T1000 (cell line): ENCODE measurements around the gene FOXK1.

Experiments used
- DNase-seq: peaks from one replicate; lab custom pipeline; 2025; ENCODE audit warnings: mixed read lengths; lab: John Stamatoyannopoulos, UW

FOXK1 gene

DNA sequence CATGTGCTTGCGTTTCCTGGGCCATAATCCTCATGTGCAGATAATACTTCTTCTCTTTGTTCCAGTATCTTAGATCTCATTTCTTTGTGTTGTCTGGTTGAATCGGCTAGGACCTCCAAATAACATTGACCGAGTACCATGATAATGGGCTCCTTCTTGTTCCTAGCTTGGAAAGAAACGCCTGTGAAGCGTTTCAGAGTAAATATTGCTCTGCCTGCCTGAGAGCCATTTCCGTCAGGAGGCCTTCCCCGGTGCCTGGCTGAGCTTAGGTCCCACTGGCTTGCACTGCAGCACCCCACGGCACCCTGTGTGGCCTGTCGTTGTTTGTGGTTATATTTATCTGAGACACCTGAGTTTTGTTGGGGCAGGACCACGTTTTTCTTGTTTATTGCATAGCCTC lies 17.7 kb downstream of the FOXK1 start:
- no peak for DNase-seq

DNA sequence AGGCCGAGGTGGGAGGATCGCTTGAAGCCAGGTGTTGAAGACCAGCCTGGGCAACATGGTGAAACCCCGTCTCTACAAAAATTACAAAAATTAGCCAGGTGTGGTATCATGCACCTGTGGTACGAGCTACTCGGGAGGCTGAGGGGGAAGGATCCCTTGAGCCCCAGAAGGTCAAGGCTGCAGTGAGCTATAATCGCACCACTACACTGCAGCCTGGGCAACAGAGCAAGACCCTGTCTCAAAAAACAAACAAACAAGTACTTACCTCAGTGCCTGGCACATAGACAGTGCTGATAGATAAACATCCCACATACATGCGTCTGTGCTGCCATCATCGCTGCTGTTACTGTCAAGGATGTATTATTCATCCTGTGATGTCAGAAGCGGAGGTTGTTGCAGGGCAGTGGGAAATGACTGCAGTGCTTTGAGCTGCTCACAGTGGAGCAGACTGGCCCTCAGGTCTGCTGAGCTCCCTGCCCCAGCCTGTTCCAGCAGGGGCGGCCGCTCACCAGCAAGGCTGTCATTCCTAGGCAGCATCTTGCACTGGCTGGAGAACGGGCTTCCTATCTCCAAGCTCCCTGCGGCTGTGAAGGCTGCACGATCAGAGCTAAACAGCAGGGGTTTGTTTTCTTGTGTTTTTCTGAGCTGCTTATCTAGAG lies 18.6 kb downstream of the FOXK1 start:
- DNase-seq, result no peak

DNA sequence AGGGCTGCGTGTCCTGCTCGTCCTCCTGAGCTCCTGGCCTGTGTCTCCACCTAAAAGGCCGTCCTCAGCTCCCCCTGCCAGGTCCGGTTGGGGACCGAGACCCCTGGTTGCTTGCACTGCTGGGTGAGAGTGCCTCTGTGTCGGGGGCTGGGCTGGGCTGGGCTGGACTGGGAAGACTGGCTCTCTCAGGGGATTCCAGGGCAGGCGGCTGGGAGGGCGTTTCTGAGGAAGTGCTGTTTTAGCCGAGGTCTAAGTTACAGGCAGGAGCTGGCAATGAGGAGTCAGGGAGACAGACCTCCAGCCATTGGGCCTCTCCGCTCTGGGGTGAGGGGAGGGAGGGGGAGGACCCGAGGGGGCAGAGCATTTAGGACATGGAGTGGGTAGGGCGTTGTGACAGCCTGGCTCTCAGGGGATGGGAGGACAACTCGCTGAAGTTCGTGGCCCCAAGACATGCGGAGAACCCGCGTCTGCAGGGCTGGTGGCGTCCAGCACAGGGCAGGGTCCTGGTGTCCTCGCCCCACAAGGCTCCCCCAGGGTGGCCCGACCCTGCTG lies 20.9 kb downstream of the FOXK1 start:
- DNase-seq, result no peak

DNA sequence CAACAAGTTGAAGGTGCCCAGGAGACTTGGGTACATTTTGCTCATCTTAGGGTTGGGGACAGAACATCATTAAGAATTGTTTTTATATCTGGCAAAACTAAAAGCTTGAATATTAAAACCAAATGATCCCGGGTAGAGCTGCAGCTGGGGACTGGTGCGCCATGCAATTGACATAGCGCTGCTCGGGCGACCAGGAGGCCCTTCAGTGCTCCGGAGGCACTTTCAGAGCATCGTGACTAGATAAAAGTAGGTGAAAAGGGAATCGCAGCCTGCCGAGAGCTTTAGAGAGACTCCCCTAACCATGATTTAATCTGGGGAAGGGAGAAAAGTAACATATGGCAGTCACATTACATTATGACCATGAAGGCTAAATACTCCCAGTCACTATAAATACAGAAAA lies 21.4 kb downstream of the FOXK1 start:
- DNase-seq, result no peak

DNA sequence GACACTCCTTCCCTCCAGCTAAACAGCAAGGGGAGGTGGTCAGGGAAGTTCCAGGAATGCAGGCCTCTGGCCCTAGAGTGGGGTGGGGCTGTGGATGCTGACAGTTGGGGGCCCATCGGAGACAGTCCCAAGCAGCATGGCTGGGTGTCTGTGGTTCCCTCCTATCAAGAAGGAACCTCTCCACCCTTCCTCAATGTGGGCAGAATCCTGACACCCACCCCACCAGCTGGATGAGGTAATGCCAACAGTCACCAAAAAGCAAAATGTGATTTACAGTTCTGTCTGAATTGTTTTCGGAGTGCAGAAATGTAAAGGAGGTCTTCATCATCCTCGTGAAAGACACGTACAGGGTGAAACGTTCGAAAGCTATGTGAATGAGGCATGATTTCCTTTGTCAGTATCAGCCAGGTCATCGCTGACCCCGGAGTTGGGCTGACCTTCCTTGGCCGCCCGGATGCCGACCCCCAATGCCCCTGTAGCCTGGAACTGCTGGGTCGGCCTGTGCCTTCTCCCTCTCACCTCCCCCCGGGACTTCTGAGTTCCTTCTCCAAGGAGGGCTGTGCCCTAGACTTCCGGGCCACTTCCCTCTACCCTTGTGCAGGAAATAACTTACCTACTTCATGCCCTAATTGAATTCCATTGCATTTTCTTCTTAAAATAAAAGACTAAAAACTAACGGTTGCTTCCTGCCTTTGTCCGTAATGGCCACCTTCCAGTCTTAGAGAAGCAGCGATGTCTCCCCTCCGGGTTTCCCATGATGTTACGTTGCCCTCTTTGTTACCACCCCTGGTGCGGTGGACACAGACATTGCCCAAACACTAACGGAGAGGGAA lies 24.5 kb downstream of the FOXK1 start:
- DNase-seq, result no peak

DNA sequence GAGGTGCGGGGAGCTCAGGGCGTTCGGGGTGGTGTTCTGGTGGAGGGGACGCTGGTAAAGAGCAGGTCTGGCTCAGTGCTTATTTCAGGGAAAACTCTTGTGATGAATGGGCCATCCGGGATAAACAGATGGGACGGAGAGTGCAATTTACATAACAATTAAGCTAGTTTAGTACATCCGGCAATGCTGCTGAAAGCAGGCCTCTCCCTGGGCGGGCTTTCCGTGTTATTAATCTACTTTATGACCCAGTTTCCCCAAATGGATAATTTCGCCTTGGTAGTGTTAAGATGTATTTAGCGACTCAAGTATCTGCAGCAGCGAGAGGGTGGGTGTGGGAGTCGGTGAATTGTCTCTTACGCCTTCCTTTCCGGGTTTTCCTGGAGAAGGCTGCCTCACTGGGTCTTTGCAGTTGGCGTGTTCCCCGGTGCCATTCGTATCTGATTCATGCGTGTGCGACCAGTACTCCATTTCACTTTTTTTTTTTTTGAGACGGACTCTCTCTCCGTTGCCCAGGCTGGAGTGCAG lies 25.2 kb downstream of the FOXK1 start:
- no peak for DNase-seq

DNA sequence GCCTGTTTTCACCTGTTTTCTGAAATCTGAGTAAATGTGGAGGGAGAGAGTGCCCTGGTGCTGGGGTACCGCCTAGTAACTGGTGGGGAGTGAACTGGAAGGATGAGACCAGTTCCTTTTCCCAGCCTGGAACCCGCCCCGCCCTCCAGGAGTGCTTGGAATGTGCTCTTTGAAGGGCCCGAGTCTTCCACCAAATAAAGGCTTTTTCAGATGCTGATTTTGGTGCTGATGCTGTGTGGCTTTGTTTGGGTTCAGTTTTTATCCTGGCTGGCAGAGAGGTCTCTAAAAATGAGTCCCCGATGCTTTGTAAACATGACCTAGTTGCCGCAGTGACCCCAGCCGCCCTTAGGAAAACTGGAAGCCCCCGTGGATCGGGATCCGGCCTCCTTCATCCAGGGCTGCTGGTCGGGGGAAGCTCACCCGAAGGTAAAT lies 25.9 kb downstream of the FOXK1 start:
- DNase-seq, result no peak

DNA sequence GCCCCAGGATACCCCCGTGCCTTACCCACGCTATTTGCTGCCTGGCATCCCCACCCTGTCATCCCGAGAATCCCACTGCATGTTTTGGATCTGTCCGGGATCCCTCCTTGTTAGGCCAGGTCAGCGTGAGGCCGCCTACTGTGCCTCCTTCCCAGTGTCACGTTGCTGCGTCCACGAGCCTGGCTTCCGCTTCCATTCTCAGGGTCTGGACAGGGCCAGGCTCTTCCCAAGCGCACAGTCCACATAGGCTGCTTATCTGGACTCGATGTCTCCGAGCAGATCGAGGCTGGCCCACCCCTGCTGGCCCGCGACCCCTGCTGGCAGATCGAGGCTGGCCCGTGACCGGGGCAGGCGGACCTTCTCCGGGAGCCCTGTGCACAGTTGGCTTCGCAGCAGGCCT lies 27.1 kb downstream of the FOXK1 start:
- DNase-seq, result no peak

DNA sequence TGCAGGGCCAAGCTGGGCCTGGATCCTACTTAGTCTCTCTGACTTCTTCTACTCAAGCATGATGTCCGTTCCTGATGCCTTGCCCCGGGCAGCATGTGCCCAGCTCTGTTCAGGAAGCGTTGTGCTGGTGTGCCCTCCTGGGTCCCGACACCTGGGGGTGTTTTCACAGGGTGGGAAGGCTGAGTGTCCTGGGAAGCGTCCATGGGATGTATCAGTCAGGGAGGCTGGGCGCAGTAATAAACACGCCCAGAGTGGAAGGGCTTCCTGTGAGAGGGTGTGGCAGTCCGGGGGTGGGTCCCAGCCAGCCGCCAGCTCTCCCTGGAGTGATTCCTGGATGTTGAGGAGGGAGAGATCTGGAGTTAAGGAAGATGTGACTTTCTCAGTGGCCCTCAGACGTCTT lies 29.0 kb downstream of the FOXK1 start:
- no peak for DNase-seq

DNA sequence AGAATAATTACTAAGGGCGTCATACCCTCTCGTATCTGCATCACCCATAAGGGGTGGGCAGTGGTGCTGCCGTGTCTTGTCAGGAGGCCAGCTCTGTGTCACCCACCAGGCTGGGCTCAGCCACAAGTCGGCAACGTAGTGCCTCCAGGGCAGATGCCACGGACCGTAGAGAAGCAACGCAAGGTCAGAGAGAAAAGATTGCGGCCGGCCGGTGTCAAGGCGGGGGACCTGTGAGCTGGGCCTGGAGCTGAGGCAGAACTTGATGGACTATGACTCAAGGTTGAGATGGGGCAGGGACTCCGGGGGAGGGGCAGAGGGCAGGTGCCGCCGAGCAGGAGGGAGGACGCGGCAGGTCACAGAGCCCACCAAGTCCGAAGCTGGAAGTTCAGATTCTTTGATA lies 29.5 kb downstream of the FOXK1 start:
- no peak for DNase-seq

DNA sequence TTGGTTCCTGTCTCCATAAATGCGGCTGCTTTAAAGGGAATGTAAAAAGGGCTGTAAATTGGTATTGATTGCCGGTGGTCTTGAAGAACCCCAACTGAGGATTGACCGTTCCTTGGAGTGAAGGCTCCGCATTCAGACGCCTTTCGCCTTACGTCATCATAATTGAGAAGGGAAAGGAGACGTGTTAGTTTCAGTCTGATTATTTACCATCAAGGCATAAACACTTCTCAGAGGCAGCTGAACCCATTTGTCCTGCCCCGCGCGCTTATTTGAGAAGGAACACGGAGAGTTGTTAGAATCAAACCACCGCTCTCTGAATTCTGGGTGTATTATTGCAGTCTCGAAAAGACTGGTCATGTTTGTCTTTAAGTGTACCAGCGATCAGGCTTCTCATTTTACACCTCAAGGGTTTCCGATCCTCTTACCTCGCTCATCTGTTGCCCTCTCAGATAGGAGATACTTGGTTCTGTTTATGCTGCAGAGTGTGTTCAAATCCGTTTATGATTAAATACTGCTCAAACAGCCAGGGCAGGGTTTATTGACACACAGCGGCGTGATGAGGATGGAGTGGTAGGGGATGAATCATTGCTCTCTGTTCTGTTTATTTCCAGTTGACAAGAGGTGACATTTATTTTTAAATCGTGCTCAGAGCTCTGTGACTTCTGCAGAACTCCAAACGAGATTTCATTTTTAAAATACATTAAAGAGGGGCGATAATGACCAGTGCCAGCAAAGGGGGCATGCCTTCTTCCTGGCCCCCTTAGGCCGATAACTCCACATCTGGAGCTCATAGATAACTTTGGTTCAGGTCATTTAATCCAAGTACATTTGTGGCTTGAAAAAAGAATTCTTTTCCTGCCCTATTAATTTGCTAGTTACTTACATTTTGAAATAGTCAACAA lies 30.4 kb downstream of the FOXK1 start:
- DNase-seq, result no peak

DNA sequence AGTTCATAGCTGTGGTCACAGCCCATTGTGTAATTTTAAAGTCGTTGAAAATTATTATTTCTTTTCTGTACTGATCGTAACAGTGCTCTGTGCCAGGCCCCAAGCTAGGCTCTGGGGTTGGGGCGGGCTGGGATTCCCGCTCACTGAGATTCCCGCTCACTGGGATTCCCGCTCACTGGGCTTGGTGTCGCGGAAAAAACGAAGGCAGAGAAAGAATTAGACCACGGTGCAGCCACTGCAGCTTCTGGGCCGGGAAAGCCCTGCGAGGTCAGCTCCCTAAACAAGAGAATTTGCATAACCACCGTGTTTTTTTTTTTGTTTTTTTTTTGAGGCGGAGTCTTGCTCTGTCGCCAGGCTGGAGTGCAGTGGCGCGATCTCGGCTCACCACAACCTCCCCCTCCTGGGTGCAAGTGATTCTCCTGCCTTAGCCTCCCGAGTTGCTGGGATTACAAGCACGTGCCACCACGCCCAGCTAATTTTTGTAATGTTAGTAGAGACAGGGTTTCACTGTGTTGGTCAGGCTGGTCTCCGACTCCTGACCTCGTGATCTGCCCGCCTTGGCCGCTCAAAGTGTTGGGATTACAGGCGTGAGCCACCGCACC lies 31.2 kb downstream of the FOXK1 start:
- DNase-seq, result no peak

DNA sequence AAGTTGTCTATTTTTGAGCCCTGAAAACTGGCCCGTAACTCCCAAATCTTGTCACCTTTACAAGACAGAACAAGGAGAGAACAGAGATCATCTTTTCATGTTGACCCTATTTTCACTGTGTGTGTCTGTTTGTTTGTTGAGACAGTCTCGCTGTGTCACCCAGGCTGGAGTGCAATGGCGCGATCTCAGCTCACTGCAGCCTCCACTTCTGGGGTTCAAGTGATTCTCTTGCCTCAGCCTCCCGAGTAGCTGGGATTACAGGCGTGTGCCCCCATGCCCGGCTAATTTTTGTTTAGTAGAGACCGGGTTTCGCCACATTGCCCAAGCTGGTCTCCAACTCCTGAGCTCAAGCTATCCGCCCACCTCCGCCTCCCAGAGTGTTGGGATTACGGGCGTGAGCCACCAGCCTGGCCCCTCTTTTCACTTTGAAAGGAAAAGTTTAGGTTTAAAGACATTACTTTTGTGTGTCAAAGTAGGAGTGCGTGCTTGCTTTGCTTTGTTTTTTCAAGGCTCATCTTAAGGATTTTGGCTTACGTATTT lies 32.1 kb downstream of the FOXK1 start:
- no peak for DNase-seq

DNA sequence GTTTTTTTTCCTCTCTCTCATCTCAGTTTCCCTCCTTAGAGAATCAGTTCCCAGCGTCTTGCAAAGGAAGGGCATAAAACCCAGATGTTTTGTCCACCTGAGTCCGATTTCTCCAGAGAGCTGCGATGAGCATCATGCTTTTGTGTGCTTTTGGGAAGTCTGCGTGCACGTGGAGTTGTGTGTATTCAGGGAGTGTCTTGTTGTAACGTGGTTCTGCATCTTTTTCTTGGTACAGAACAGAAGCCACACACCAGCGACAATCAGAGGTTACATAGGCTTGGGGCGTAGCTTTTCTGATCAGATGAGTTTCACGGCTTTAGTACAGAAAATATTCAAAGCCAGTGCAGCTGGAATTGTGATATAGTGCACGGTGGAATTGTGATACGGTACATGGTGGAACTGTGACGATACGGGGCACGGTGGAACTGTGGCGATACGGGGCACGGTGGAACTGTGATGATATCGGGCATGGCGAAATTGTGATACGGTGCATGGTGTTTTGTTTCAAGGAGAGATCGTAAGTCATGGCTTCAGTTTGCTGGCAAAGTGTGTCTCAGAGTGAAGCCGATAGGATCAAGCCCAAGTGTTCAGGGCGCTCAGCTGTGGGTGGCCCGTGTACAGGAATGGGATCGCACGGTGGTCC lies 32.8 kb downstream of the FOXK1 start:
- no peak for DNase-seq

DNA sequence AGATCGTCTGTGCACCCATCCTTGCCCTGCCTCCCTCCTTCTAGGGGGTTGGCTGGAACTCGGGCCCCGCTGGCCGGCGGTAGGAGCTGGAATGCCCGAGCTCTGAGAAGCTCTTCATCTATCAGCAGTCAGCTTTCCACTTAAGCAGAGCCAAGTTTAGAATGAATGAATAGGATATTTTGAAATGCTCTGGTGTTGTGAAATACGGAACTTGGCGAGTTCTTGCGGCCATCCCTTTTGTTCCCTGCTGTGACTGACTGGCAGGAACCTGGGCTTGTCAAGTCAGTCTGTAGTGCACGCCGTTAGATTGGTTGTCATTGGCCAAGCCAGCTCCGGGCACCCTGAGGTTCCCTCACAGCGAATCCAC lies 33.3 kb downstream of the FOXK1 start:
- DNase-seq, result no peak

DNA sequence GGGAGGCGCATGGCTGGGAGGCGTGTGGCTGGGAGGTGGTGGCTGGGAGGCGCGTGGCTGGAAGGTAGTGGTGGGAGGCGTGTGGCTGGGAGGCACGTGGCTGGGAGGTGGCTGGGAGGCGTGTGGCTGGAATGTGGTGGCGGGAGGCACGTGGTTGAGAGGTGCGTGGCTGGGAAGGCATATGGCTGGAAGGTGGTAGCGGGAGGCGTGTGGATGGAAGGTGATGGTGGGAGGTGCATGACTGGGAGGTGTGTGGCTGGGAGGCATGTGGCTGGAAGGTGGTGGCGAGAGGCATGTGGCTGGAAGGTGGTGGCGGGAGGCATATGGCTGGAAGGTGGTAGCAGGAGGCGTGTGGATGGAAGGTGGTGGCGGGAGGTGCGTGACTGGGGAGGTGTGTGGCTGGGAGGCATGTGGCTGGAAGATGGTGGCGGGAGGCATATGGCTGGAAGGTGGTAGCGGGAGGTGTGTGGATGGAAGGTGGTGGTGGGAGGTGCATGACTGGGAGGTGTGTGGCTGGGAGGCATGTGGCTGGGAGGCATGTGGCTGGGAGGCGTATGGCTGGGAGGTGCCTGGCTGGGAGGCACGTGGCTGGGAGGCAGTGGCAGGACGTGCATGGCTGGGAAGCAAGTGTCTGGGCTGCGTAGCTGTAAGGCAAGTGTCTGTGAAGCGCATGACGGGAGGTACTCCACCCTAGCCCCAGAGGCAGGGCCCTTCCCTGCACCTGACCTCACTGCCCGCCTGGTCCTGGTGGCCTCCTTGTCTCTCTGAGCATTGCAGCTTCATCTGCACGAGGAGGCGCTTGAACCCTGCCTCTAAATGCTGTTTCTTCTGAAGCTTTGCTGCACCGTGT lies 35.1 kb downstream of the FOXK1 start:
- DNase-seq, result no peak

DNA sequence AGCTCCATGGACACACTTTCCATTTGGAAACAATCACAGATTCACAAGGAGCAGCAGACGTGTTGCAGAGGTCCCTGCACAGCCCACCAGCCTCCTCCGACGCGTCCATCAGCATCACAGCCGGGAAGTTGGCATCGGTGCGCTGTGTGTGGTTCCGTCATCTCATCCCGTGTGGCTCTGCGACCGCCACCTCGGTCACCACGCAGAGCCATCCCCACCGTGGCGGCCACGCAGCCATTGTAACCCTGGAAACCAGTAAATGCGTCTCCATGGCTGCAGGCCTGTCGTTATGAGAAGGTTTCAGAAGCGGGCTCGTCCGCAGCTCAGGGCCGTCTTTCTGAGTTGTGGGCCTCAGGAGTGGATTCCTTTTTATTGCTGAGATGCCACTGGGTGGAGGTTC lies 36.0 kb downstream of the FOXK1 start:
- no peak for DNase-seq

DNA sequence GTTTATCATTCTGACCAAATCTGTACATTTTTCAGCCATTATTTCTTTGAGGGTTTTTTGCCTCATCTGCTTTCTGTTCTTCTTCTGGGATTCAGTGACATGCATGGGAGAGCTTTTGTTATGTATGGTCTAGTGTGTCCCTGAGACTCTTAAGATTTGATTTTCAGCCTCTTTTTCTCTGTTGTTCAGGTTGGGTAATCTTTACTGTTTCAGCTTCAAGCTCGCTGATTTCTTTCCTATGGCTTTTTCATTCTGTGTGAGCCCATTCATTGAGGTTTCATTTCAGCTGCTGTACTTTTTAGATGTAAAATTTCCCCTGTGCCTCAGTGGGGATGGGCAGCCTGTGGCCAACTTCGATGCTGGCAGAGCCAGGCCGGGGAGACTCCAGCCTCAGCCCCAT lies 38.1 kb downstream of the FOXK1 start:
- no peak for DNase-seq

DNA sequence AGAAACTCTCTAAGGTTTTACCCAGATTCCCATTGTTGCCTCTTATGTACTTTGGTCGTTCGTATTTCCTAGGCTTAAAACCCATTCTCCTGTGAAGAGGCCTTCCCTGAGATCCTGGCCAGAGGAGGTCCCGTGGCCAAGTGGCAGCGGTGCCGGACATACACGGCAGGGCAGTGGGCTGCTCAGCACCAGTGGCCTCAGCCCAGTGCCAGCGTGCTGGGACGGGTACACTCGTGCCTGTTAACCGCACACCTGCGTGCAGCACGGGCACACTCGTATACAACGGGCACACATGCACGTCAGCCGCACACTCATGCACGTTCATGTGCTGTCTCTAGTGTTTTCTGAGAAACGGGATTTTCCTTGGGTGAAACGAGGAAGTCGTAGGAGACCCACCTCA lies 40.2 kb downstream of the FOXK1 start:
- no peak for DNase-seq
